ENCODE measurements around the gene PCCB. TPM values are rescaled to one million over a fixed set of nuclear protein-coding genes. Genes with fewer than 3 reads are reported as not detected.

The PCCB gene
- total RNA-seq, 4 donors from 2014 or later: 31.2 to 95.8 (median 60.3) TPM

DNA sequence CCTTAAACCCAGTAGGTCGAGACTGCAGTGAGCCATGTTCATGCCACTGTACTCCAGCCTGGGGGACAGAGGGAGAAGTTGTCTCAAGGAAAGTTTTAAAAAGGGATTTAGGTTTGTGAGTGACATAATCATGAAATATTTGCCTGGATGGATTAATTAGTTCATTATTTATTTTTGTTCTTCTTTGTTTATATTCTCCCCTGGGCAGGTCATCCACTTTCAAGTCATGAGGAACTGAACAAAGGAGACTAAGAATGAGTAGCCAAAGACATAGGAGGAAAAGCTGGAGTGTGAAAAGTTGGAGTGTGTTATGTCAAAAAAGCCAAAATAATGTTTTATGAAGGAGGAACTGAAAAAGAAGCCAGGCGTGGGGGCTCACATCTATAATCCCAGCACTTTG lies 17.7 kb upstream of the PCCB start:
- Histone ChIP-seq H3K36me3 (no peaks in the 10 kb centered on the region), H3K9me3 (no peaks in the 10 kb centered on the region), H3K4me3 (replicated peaks in 1 of 3) (no peak overlapping the region), H3K4me1 (no peaks in the 10 kb centered on the region), H3K27me3 (no peaks in the 10 kb centered on the region), H3K27ac (no peak overlapping the region)
- DNase-seq: no peak
- 87 to 88% methylated on average over 2 of the region's 2 CpGs for WGBS, 2 donors
- TF ChIP-seq, protein P1, sequence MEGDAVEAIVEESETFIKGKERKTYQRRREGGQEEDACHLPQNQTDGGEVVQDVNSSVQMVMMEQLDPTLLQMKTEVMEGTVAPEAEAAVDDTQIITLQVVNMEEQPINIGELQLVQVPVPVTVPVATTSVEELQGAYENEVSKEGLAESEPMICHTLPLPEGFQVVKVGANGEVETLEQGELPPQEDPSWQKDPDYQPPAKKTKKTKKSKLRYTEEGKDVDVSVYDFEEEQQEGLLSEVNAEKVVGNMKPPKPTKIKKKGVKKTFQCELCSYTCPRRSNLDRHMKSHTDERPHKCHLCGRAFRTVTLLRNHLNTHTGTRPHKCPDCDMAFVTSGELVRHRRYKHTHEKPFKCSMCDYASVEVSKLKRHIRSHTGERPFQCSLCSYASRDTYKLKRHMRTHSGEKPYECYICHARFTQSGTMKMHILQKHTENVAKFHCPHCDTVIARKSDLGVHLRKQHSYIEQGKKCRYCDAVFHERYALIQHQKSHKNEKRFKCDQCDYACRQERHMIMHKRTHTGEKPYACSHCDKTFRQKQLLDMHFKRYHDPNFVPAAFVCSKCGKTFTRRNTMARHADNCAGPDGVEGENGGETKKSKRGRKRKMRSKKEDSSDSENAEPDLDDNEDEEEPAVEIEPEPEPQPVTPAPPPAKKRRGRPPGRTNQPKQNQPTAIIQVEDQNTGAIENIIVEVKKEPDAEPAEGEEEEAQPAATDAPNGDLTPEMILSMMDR (IDR thresholded peaks at IDR 0.05): no peak
- no peak for TF ChIP-seq POLR2A (IDR thresholded peaks at IDR 0.05)
- intact Hi-C loops (cut with DNase I): no loop called here

DNA sequence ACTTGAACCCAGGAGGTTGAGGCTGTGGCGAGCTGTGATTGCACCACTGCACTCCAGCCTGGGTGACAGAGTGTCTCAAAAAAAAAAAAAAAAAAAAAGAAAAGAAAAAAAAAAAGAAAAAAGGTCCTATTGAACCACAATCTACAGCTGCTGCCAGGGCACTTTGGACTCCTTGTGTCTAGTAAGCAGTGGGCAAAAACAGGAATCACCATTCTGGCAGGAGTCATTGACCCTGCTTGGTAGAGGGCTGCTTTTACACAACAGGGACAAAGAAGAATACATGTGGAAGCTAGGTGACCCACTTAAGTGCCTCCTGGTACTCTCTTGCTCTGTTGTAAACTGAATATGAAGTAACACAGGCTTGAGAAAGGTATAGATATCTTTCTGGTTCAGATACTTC lies 14.6 kb upstream of the PCCB start:
- no peaks in the 10 kb centered on the region for H3K36me3 ChIP-seq
- intact Hi-C loops (cut with DNase I): no loop called here
- no peak overlapping the region for H3K4me3 ChIP-seq (replicated peaks in 1 of 3)
- no peak for DNase-seq
- H3K4me1 ChIP-seq: no peaks in the 10 kb centered on the region
- no peak overlapping the region for H3K27ac ChIP-seq
- no peaks in the 10 kb centered on the region for H3K9me3 ChIP-seq
- no peaks in the 10 kb centered on the region for H3K27me3 ChIP-seq
- TF ChIP-seq, protein P1 (IDR thresholded peaks at IDR 0.05): no peak
- TF ChIP-seq POLR2A (IDR thresholded peaks at IDR 0.05): no peak
- 82 to 88% methylated on average over 1 of the region's 1 CpG for WGBS, 2 donors

DNA sequence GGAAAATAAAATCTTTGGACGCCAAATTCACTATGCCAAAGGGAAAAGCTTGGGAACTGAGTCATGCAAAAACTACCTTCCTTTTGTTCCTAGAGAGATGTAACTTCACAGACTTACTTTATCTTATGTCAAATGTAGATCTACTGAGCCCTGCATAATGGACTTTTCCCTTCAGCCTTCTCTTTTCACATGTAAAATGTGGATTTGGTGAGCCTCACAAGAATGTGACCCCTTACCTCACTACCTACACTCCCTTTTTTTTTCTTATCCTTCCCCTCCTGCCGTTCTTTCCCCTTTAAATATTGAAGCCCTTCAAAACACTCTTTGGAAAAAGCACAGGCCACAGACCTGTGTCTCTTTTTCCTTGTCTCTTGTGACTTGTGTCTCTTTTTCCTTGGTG lies 14.0 kb upstream of the PCCB start:
- H3K27ac ChIP-seq: no peak overlapping the region
- no peaks in the 10 kb centered on the region for H3K27me3 ChIP-seq
- DNase-seq: no peak
- intact Hi-C loops (cut with DNase I): no loop called here
- no peaks in the 10 kb centered on the region for H3K36me3 ChIP-seq
- TF ChIP-seq POLR2A (IDR thresholded peaks at IDR 0.05): no peak
- TF ChIP-seq, protein P1 (IDR thresholded peaks at IDR 0.05): no peak
- no peaks in the 10 kb centered on the region for H3K4me1 ChIP-seq
- no peak overlapping the region for H3K4me3 ChIP-seq (replicated peaks in 1 of 3)
- no peaks in the 10 kb centered on the region for H3K9me3 ChIP-seq
- 76 to 78% methylated on average over 2 of the region's 2 CpGs for WGBS, 2 donors

DNA sequence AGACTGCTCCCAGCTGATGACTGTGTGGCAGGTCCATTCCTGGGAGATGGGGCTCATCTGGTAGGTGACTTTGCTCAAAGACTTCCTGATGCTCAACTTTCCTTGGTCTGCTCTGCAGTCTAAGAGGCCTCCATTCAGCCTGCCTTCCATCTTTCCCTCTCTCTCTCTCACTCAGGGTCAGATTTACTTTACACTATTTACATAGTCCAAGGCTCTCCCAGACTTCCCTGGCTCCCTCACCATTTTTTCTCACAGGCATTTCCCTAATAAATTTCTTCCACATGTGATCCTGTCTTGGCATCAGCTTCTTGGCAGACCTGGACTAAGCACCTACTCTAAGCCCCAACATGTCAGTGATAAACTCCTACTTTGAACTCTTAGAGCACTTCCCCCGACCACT lies 13.0 kb upstream of the PCCB start:
- Histone ChIP-seq H3K36me3 (no peaks in the 10 kb centered on the region), H3K27ac (no peak overlapping the region), H3K4me1 (no peaks in the 10 kb centered on the region), H3K9me3 (no peaks in the 10 kb centered on the region), H3K4me3 (replicated peaks in 1 of 3) (no peak overlapping the region), H3K27me3 (no peaks in the 10 kb centered on the region)
- TF ChIP-seq, protein P1 (IDR thresholded peaks at IDR 0.05): no peak
- TF ChIP-seq POLR2A (IDR thresholded peaks at IDR 0.05): no peak
- WGBS, 2 donors: 94 to 100% methylated on average over 1 of the region's 1 CpG
- intact Hi-C loops (cut with DNase I): no loop called here
- DNase-seq: no peak

DNA sequence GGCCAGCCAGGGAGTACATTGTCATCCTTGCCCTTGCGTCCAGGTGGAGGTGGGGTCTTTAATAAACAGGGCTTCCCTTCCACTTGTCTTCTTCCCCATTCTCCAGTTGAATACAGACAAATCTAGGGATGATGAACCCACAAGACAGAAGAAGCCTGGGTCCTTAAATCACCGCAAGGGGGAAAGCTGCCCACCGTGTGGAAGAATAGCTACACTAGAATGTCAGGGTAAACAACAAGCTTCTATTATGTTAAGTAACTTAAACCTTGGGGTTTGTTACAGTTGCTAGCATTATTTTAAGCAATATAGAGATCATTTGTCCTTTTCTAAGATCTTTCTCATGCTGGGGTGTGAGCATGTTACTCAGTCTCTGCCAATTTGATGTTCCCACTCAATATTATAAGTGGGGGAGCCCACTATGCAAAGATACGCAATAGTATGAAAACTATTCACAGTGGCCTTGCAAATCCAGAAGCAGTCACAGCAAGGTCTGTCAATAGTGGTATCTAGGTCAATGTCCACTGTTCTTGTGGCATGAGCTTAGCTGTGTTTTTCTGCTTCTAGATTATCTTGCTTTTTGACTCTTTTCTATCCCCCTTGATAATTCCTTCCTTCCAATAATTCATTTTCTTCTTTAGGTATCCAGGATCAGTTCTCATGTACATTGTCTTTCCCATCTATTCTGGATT lies 12.0 kb upstream of the PCCB start:
- no peaks in the 10 kb centered on the region for H3K9me3 ChIP-seq
- intact Hi-C loops (cut with DNase I): no loop called here
- no peak for DNase-seq
- H3K4me1 ChIP-seq: no peaks in the 10 kb centered on the region
- no peak overlapping the region for H3K27ac ChIP-seq
- no peak overlapping the region for H3K4me3 ChIP-seq (replicated peaks in 1 of 3)
- no peaks in the 10 kb centered on the region for H3K27me3 ChIP-seq
- TF ChIP-seq, protein P1 (IDR thresholded peaks at IDR 0.05): no peak
- no peaks in the 10 kb centered on the region for H3K36me3 ChIP-seq
- 81 to 84% methylated on average over 4 of the region's 4 CpGs for WGBS, 2 donors

Measured in thyroid gland (tissue), 4 donors.